Stimulated activated CD4-positive, alpha-beta T cell treated with anti-CD3 and anti-CD28 coated beads, Interleukin-15, amount 100 ng/mL, for 24 hours (primary cell): ENCODE data around the gene FANK1.
A peak's percentile ranks its signal among the peaks of the same experiment; 100 is the strongest.
"Not testable (repeated sequence)": the region's sequence is repeated elsewhere in the genome, so short reads cannot be mapped to it uniquely, and the experiment has no call there.

Experiments used
- DNase-seq: peaks from one replicate; pipeline ENCODE4 v3.0.0-alpha.2; 2020

Gene FANK1

GRCh38 chr10:125933693-125934092 is 37.3 kb downstream of the FANK1 start:
- DNase-seq: no peak

DNA sequence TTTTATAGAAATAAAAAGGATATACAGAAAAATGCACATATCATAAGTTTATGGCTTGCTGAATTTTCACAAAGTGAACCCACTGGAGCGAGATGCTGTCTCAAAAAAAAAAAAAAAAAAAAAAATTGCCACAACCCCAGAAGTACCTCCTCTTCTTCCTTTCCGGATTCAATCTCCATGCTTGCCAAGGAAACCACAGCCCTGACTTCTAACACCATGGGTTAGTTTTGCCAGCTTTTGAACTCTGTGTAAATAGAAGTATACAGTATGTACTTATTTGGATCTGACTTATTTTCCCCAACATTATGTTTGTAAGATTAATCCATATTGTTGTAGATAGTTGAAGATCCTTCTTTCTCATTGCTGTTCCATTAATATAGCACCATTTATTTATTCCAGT is 40.0 kb downstream of the FANK1 start:
- DNase-seq: no peak

DNA sequence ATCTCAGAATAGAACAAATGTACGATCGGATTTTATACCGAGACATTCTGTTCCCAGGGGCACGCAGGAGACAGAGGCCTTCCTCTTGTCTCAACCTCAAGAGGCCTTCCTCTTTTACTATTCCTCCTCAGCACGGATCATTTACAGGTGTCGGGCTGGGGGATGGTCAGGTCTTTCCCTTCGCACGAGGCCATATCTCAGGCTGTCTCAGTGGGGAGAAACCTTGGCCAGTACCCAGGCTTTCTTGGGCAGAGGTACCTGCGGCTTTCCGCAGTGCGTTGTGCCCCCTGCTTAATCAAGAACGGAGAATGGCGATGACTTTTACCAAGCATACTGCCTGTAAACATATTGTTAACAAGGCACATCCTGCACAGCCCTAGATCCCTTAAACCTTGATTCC is 44.2 kb downstream of the FANK1 start:
- DNase-seq: no peak

DNA sequence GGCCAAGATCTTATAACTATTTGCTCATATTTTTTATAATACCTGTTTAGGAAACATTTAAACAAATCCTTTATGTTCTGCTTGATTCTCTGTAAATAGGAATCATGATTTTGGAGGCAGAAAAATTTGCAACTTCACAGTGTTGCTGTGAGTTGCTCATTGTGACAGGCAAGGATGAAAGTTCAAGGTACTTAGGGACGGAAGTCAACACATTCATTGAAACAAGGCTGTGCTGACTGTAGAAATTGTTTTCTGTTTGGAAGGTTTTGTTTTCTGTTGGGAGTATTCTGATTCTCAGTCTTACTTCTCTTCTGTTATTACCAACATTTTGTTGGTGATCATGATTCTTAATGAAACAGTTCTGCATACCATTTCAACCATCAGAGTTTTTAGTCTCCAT is 54.9 kb downstream of the FANK1 start:
- DNase-seq: no peak

- no peak for DNase-seq
These were observed 57.5 kb downstream of the FANK1 start for GRCh38 chr10:125953778-125954385.

- no peak for DNase-seq
These were observed 59.4 kb downstream of the FANK1 start for GRCh38 chr10:125955766-125956165.

DNA sequence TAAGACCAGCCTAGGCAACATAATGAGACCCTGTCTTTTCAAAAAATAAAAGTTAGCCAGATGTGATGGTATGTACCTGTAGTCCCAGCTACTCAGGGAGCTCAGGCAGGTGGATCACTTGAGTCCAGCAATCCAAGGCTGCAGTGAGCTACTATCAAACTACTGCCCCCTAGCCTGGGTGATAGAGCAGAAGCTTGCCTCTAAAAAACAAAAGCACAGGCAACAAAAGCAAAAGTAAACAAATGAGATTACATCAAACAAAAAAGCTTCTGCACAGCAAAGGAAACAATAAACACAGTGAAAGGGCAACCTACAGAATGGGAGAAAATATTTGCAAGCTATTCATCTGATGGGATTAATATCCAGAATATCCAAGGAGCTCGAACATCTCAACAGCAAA is 65.4 kb downstream of the FANK1 start:
- no peak for DNase-seq

GRCh38 chr10:125962200-125962599 is 65.8 kb downstream of the FANK1 start:
- no peak for DNase-seq

GRCh38 chr10:125964558-125964957 is 68.2 kb downstream of the FANK1 start:
- no peak for DNase-seq

GRCh38 chr10:125967533-125967932 is 71.2 kb downstream of the FANK1 start:
- DNase-seq: no peak

- not testable (repeated sequence) for DNase-seq
These were observed 73.8 kb downstream of the FANK1 start for GRCh38 chr10:125970077-125970630.

DNA sequence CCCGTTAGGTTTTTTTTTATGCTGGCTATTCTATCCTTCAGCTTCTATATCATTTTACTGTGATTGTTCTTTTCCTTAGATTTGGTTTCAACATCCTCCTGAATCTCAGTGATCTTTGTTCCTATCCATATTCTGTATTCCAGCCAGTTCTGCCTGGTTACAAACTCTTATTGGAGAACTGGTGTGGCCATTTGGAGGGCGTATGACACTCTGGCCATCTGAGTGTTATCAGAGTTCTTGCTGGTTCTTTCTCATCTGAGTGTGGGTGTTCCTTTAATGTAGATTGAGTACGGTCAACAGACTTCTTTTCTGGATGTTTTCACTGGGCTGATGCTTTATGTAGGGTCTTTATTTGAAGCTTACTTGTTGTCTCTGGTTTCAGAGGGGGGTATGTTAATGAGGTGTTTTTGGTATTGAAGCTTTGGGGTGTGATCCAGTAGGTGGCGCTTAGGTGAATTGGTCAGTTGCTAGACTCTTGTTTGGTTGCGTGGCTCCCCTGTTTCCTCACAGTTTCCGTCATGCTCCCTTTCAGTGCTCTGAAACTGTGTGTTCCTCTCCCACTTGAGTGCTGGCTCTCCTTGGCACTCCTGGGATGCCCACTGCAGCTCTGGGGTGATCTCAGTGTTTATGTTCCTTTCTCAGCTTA is 80.7 kb downstream of the FANK1 start:
- no peak for DNase-seq

GRCh38 chr10:125979976-125980375 is 83.6 kb downstream of the FANK1 start:
- no peak for DNase-seq

DNA sequence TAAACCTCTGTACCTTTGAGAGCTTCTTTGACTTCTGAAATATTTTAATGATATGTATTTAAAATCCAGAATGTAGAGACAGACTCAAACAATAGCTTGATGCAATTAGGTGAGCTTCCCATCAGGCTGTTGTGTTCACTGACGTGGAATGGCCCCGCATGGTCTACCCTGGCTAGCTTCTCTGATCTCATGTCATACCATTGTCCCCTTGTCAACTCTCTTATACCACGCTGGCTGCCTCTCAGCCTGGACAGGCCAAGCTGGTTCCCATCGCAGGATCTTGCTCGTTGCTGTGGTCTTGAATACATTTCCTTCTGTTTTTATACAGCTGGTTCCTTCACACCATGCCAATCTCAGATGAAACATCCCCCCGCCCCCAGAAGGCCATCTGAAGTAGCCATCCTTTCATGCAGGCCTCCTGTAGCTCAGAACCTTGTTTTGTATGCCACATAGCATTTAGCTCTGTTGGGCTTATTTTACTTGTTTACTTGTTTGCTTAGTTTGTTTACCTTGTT is 84.2 kb downstream of the FANK1 start:
- DNase-seq: no peak

- peak; percentile 26 for DNase-seq
These were observed 86.0 kb downstream of the FANK1 start for GRCh38 chr10:125982260-125982948.

DNA sequence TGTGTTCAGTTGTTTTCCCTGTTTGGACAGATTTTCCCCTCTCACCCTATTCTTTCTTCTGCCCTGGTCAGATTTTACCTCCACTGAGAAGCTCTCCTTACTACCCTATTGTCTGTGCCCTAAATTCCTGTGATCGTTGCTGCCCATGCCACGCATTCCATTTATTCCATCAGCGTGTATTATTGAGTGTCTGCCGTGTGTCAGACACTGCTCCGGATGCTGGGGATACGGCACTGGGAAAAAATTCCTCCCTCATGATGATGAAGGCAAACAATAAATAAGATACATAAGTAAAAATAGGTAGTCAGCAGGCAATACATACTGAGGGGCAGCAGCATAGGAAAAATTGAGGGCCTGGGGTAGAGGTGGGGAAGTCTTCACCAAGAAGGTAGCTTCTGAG is 86.8 kb downstream of the FANK1 start:
- no peak for DNase-seq

- DNase-seq: no peak
These were observed 87.3 kb downstream of the FANK1 start for GRCh38 chr10:125983656-125984055.

DNA sequence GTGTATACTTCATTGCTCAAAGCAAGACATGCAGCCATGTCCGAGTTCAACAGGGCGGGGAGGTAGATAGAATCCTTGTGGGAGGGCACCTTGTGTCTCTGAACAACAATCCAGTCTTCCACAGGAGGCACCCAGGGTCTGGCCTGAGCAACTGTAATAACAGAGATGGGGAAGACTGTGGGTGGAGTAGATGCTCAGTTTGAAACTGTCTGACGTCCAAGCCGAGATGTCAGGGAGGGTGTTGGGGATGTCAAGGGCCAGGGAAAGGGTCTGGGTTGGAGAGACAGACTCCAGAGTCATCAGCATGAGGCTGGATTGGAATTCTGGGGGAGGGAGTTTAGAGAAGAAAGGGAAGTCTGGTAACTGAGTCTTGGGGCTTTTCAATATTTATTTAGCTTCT is 88.0 kb downstream of the FANK1 start:
- no peak for DNase-seq

GRCh38 chr10:125984865-125985495 is 88.6 kb downstream of the FANK1 start:
- DNase-seq: no peak

GRCh38 chr10:125985557-125986240 is 89.3 kb downstream of the FANK1 start:
- no peak for DNase-seq

DNA sequence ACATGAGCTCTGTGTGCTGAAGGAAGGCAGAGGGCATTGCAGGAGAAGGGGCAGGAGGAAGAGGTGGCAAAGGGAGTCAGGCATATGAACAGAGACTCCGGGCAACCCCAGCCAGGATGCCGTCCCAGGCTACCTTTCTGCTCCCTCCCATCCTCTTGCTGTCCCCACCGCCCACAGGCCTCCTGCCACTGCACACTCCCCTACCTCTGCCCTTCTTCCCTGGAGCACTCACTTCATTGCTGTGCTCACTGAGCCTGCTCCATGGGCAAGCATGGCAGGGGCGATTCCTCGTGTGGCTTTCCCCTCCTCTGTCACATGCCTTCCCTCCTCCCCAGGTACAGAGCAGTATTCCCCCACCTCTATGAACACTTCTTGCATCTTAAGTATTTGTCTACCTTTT is 93.4 kb downstream of the FANK1 start:
- no peak for DNase-seq

- no peak for DNase-seq
These were observed 94.6 kb downstream of the FANK1 start for GRCh38 chr10:125990974-125991373.

DNA sequence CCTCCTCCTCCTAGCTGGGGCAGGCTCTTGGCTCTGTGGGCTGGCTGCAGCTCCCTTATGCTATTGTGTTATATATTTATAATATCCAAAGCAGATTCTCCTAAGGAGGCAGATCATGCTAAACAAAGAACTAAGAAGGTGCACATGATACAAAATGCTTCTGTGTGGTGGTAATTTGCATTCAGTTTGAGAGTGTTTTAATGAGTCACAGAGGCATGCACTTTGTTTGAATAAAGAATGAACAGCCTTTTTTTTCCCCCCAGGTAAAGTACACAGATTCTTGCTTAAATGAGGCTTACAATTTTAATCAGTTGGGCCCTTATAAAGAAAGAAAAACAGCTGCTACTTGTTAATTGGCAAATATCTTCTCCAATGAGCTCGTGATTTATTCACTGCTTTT is 95.0 kb downstream of the FANK1 start:
- no peak for DNase-seq
